Lower leg skin (tissue), 4 donors: ENCODE data around the gene POLR3K. TPM values are rescaled to one million over a fixed set of nuclear protein-coding genes. Genes with fewer than 3 reads are reported as not detected.
"Not testable (repeated sequence)": the region's sequence is repeated elsewhere in the genome, so short reads cannot be mapped to it uniquely, and the experiment has no call there.

Experiments
- DNase-seq, 2 donors: peaks; one replicate each; pipeline ENCODE4 v3.0.0-alpha.2; 2019; ENCODE audit warnings: low spot score in 2 of 2
- H3K4me3 ChIP-seq: fragments of 200-600 bp; sonication (generic); 2 replicates; pipeline ENCODE4 v1.5.1; 2017; ENCODE audit warnings: mild to moderate bottlenecking, low read depth; ENCODE audit not compliant: poor library complexity, severe bottlenecking
- CTCF ChIP-seq, 3 donors: fragments of 450-650 bp; IDR thresholded peaks; one replicate each; pipeline ENCODE4 v1.5.1; 2016; ENCODE audit warnings: antibody characterized with exemption in 3 of 3, mild to moderate bottlenecking in 3 of 3, moderate library complexity in 2 of 3
- POLR2A ChIP-seq, 2 donors: fragments of 450-650 bp; IDR thresholded peaks; one replicate each; pipeline ENCODE4 v1.6.1; 2016 to 2017; ENCODE audit warnings: antibody characterized with exemption in 2 of 2, mild to moderate bottlenecking in 1 of 2, moderate library complexity in 1 of 2
- WGBS, 2 donors: methylation state at CpG; one replicate each; pipeline ENCODE4 v1.1.5; 2018; 5-methylcytosine and 5-hydroxymethylcytosine counted together
- intact Hi-C: fragments of 100-400 bp; cut with DNase I; formaldehyde crosslinking; loops from one replicate; pipeline ENCODE4 v1.15.0; 2023; ENCODE audit warnings: low total_unique reads
- total RNA-seq, 4 donors: library from RNA; depleted of rRNA; stranded (reverse); fragments of >200 nt; gene quantifications; one replicate each; pipeline ENCODE4 v1.1.0, GENCODE V29; 2016

POLR3K gene
- total RNA-seq, 4 donors from 2014 or later, result 1.1 to 6.0 (median 3.0) TPM

GRCh38 chr16:35011-35677, 18.3 kb downstream of the POLR3K start:
- no peak for DNase-seq
- intact Hi-C loops, result no loop called here
- no peak overlapping the region for H3K4me3 ChIP-seq
- WGBS, 2 donors, result 76 to 80% methylated on average over 14 to 17 of the region's 17 CpGs
- TF ChIP-seq POLR2A (IDR thresholded peaks at IDR 0.05) (no peak), CTCF (IDR thresholded peaks at IDR 0.05) (no peak)

- intact Hi-C loops, result no loop called here
- no peak for DNase-seq
- no peak for TF ChIP-seq CTCF (IDR thresholded peaks at IDR 0.05)
- no peak for TF ChIP-seq POLR2A (IDR thresholded peaks at IDR 0.05)
- WGBS, 2 donors, result 48 to 59% methylated on average over 6 of the region's 6 CpGs
- H3K4me3 ChIP-seq, result no peak overlapping the region
Observed at GRCh38 chr16:34648-34987, 18.8 kb downstream of the POLR3K start.

- intact Hi-C loops, result no loop called here
- peak in 1 of 2 donors; percentile 84 for DNase-seq
- 88 to 89% methylated on average over 19 to 21 of the region's 21 CpGs for WGBS, 2 donors
- no peak overlapping the region for H3K4me3 ChIP-seq
- TF ChIP-seq CTCF (IDR thresholded peaks at IDR 0.05) (no peak), POLR2A (IDR thresholded peaks at IDR 0.05) (no peak)
Observed at GRCh38 chr16:33877-34647, 19.3 kb downstream of the POLR3K start.

- DNase-seq, intact Hi-C loops, H3K4me3 ChIP-seq: not testable (repeated sequence)
- 60 to 86% methylated on average over 1 to 4 of the region's 8 CpGs for WGBS, 2 donors
Observed at GRCh38 chr16:33154-33876, 20.1 kb downstream of the POLR3K start.

GRCh38 chr16:30627-31026, 22.8 kb downstream of the POLR3K start:
- intact Hi-C loops, DNase-seq, H3K4me3 ChIP-seq: not testable (repeated sequence)
- 50 to 80% methylated on average over 1 of the region's 7 CpGs for WGBS, 2 donors

- DNase-seq, intact Hi-C loops: not testable (repeated sequence)
- 33% methylated on average over 2 of the region's 5 CpGs; no CpG with 5 or more reads in 1 of the 2 donors for WGBS, 2 donors
Observed at GRCh38 chr16:25926-26348, 27.5 kb downstream of the POLR3K start.

GRCh38 chr16:24151-24550, 29.3 kb downstream of the POLR3K start:
- WGBS, 2 donors, result 87 to 89% methylated on average over 17 of the region's 22 CpGs
- DNase-seq, H3K4me3 ChIP-seq, intact Hi-C loops: not testable (repeated sequence)

More at GRCh38 chr16:25926-26348, 27.5 kb downstream of the POLR3K start:
- H3K4me3 ChIP-seq, result not testable (repeated sequence)

GRCh38 chr16:20886-21285, 32.5 kb downstream of the POLR3K start:
- DNase-seq, H3K4me3 ChIP-seq, intact Hi-C loops: not testable (repeated sequence)
- 87 to 88% methylated on average over 11 to 12 of the region's 12 CpGs for WGBS, 2 donors

- intact Hi-C loops, DNase-seq, H3K4me3 ChIP-seq: not testable (repeated sequence)
- WGBS, 2 donors, result 96 to 98% methylated on average over 8 to 15 of the region's 20 CpGs
Observed at GRCh38 chr16:17062-17765, 36.2 kb downstream of the POLR3K start.

GRCh38 chr16:10772-11171, 42.6 kb downstream of the POLR3K start:
- 30 to 39% methylated on average over 4 to 10 of the region's 27 CpGs for WGBS, 2 donors
- H3K4me3 ChIP-seq, intact Hi-C loops: not testable (repeated sequence)
- peak; percentile 98 to 100 for DNase-seq
